AG04450 (cell line): Measurements from ENCODE around the gene PRMT6. TPM values are rescaled to one million over a fixed set of nuclear protein-coding genes. Genes with fewer than 3 reads are reported as not detected.

Experiments
- CTCF ChIA-PET: fragments of 300-600, 350-600 bp; formaldehyde crosslinking; extraction: SDS; loops from one replicate; lab custom pipeline; 2022; ENCODE audit warnings: antibody characterized with exemption, inconsistent platforms; lab: Charles Lee
- POLR2A ChIA-PET: fragments of 350-600 bp; formaldehyde crosslinking; extraction: SDS; loops from one replicate; lab custom pipeline; 2021; ENCODE audit warnings: antibody characterized with exemption, inconsistent platforms; lab: Yijun Ruan, JAX
- DNase-seq: peaks from one replicate; pipeline ENCODE4 v3.0.0-alpha.2; 2011; ENCODE audit warnings: low read depth, low spot score
- H3K27ac ChIP-seq: one replicate; pipeline ENCODE4 v1.5.1; 2012; ENCODE audit warnings: low read depth, low read length, control low read depth
- H3K27me3 ChIP-seq: one replicate; pipeline ENCODE4 v1.6.0; 2012; ENCODE audit warnings: low read length; ENCODE audit not compliant: control insufficient read depth, insufficient read depth
- H3K4me3 ChIP-seq: 2 replicates; pipeline ENCODE4 v1.5.1; 2011; ENCODE audit warnings: mild to moderate bottlenecking, low read depth, low read length, control low read depth
- H3K9me3 ChIP-seq: 2 replicates; pipeline ENCODE4 v1.5.1; 2012; ENCODE audit warnings: low read length; ENCODE audit not compliant: control insufficient read depth, insufficient read depth
- CTCF ChIP-seq: IDR thresholded peaks from 2 replicates; pipeline ENCODE4 v1.5.1; 2011; ENCODE audit warnings: low read depth, low read length, control low read depth, inconsistent platforms
- polyA plus RNA-seq: library from polyadenylated mRNA; depleted of rRNA; stranded (reverse); fragments of >200 nt; gene quantifications from 2 replicates; pipeline ENCODE4 v1.2.3, GENCODE V29; 2011

Gene PRMT6
- polyA plus RNA-seq, 1 experiment: 14.9 TPM

- Histone ChIP-seq H3K9me3 (peaks cover 5% of the 10 kb centered on the region; the same call in 1 of the 2 replicates), H3K27ac (peak overlapping the region; percentile 31), H3K27me3 (no peaks in the 10 kb centered on the region), H3K4me3 (peak overlapping the region; percentile 94)
- POLR2A ChIA-PET: no interaction called here
- DNase-seq: peak; percentile 11
- TF ChIP-seq CTCF: no peak
- CTCF ChIA-PET: interaction anchor here (1.2 to 2.0 kb wide), 2 partner anchors 14 to 85 kb away, joined by 3 to 7 read pairs; no protein-coding TSS in a partner anchor
Observed at GRCh38 chr1:107057197-107058133, 991 bp downstream of the PRMT6 start.

GRCh38 chr1:107058245-107059032, 2.0 kb downstream of the PRMT6 start:
- POLR2A ChIA-PET: no interaction called here
- Histone ChIP-seq H3K27ac (no peak overlapping the region), H3K27me3 (no peaks in the 10 kb centered on the region), H3K4me3 (no peak overlapping the region), H3K9me3 (peaks cover 5% of the 10 kb centered on the region; the same call in 1 of the 2 replicates)
- no peak for DNase-seq
- no peak for TF ChIP-seq CTCF
- CTCF ChIA-PET: no interaction called here

DNA sequence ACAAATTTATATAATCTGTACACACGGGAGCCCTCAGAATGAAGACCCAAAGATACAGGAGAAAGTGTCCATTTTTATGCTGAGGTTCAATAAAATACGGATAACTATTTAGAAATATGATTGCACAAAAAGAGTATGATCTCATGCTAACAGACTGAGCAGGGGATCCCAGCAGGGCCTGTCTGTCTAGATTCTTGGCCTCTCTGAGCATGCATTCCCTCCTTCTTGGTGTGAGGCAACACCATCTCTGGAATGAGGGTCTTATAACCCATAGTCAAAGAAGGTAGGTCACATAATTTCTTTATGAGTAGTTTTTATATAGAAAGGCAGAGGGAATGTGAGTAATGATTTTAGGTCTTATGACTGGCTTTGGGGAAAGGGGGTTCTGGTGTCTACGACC, 5.4 kb downstream of the PRMT6 start:
- no peaks in the 10 kb centered on the region for H3K27me3 ChIP-seq
- no peak overlapping the region for H3K4me3 ChIP-seq
- POLR2A ChIA-PET: no interaction called here
- DNase-seq: no peak
- peaks cover under 1% of the 10 kb centered on the region; the same call in 1 of the 2 replicates for H3K9me3 ChIP-seq
- CTCF ChIA-PET: no interaction called here
- no peak for TF ChIP-seq CTCF
- H3K27ac ChIP-seq: no peak overlapping the region

DNA sequence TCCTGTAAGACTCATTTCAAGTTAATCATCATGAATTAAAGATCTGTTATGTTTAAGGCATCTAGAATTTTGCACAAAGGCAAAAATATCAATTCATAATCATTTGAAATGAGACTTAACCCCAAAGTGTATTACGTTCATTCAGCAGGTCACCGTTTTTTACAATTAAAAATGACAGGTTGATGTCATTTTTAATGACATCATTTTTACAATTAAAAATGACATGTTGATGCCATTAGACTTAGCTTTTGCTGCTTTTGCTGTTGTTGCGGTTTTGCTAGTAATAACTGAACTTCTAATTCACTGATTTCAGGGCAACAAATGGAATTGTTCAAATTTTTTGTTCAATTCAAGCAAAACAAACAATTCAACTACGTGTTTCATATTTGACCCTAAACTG, 17.0 kb downstream of the PRMT6 start:
- no peak for TF ChIP-seq CTCF
- ChIA-PET POLR2A (no interaction called here), CTCF (no interaction called here)
- Histone ChIP-seq H3K27ac (no peak overlapping the region), H3K27me3 (no peaks in the 10 kb centered on the region), H3K9me3 (no peaks in the 10 kb centered on the region), H3K4me3 (no peak overlapping the region)
- no peak for DNase-seq
